A172 (cell line): Measurements from ENCODE around the gene SSTR3. TPM values are rescaled to one million over a fixed set of nuclear protein-coding genes. Genes with fewer than 3 reads are reported as not detected.

Experiments used
- DNase-seq: peaks from one replicate; pipeline ENCODE4 v3.0.0-alpha.2; 2015; ENCODE audit warnings: low spot score
- total RNA-seq: library from RNA; depleted of rRNA; stranded (reverse); fragments of >200 nt; shearing (Covaris generic); gene quantifications from 2 replicates; pipeline ENCODE4 v1.2.3, GENCODE V29; 2014

The SSTR3 gene
- total RNA-seq, 1 experiment from 2014 or later: not detected

GRCh38 chr22:37229012-37229804 lies 16.9 kb upstream of the SSTR3 start:
- DNase-seq: peak; percentile 78

- peak; percentile 66 for DNase-seq
Observed at GRCh38 chr22:37228106-37229011, 16.1 kb upstream of the SSTR3 start.

GRCh38 chr22:37226514-37226913 lies 14.2 kb upstream of the SSTR3 start:
- DNase-seq: no peak

GRCh38 chr22:37226087-37226486 lies 13.8 kb upstream of the SSTR3 start:
- DNase-seq: no peak

- DNase-seq: no peak
Observed at GRCh38 chr22:37225481-37225880, 13.2 kb upstream of the SSTR3 start.

GRCh38 chr22:37224757-37225420 lies 12.6 kb upstream of the SSTR3 start:
- DNase-seq: no peak

GRCh38 chr22:37223965-37224551 lies 11.8 kb upstream of the SSTR3 start:
- DNase-seq: no peak

GRCh38 chr22:37222440-37222971 lies 10.2 kb upstream of the SSTR3 start:
- DNase-seq: no peak

- no peak for DNase-seq
Observed at GRCh38 chr22:37221424-37222333, 9.4 kb upstream of the SSTR3 start.

- no peak for DNase-seq
Observed at GRCh38 chr22:37220543-37220981, 8.3 kb upstream of the SSTR3 start.

- no peak for DNase-seq
Observed at GRCh38 chr22:37219533-37219932, 7.3 kb upstream of the SSTR3 start.

GRCh38 chr22:37218771-37219411 lies 6.6 kb upstream of the SSTR3 start:
- DNase-seq: no peak

GRCh38 chr22:37218399-37218770 lies 6.1 kb upstream of the SSTR3 start:
- DNase-seq: no peak

- no peak for DNase-seq
Observed at GRCh38 chr22:37215890-37216289, 3.6 kb upstream of the SSTR3 start.

GRCh38 chr22:37214731-37215030 lies 2.4 kb upstream of the SSTR3 start:
- no peak for DNase-seq

GRCh38 chr22:37213941-37214730 lies 1.9 kb upstream of the SSTR3 start:
- DNase-seq: no peak

- DNase-seq: no peak
Observed at GRCh38 chr22:37213218-37213855, 1.1 kb upstream of the SSTR3 start.

- DNase-seq: no peak
Observed at GRCh38 chr22:37211866-37212173, 457 bp downstream of the SSTR3 start.
